AG09319 (cell line): ENCODE data around the gene UBXN6.

Experiments used
- DNase-seq: peaks from one replicate; pipeline ENCODE4 v3.0.0-alpha.2; 2010; ENCODE audit warnings: low read depth; ENCODE audit errors: extremely low read depth
- TF ChIP-seq, protein P1 (sequence below): IDR thresholded peaks from 2 replicates; pipeline ENCODE4 v1.5.1; 2011; ENCODE audit warnings: low read depth, mild to moderate bottlenecking, inconsistent platforms, low read length, moderate library complexity

UBXN6 gene

DNA sequence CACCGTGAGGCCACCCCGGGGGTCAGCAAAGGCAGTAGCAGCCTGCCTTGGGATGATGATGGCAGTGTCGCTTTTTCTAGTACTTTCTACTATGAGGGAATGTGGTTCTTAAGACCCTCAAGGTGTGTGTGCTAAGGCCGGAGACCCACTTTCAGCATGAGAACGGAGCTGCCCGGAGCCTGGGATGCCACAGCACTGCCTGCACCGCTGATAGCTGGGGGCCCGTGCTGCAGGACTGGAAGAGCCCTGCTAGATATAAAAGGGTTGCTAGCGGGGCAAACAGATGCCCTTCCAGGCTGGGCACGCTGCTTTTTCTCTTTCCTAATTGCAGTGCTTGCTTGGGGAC, 46.2 kb upstream of the UBXN6 start:
- TF ChIP-seq, protein P1, sequence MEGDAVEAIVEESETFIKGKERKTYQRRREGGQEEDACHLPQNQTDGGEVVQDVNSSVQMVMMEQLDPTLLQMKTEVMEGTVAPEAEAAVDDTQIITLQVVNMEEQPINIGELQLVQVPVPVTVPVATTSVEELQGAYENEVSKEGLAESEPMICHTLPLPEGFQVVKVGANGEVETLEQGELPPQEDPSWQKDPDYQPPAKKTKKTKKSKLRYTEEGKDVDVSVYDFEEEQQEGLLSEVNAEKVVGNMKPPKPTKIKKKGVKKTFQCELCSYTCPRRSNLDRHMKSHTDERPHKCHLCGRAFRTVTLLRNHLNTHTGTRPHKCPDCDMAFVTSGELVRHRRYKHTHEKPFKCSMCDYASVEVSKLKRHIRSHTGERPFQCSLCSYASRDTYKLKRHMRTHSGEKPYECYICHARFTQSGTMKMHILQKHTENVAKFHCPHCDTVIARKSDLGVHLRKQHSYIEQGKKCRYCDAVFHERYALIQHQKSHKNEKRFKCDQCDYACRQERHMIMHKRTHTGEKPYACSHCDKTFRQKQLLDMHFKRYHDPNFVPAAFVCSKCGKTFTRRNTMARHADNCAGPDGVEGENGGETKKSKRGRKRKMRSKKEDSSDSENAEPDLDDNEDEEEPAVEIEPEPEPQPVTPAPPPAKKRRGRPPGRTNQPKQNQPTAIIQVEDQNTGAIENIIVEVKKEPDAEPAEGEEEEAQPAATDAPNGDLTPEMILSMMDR: no peak
- no peak for DNase-seq

- TF ChIP-seq, protein P1: no peak
- DNase-seq: no peak
These were observed 45.7 kb upstream of the UBXN6 start for GRCh38 chr19:4503132-4503824.

- no peak for DNase-seq
- TF ChIP-seq, protein P1: no peak
These were observed 44.9 kb upstream of the UBXN6 start for GRCh38 chr19:4502282-4503131.

GRCh38 chr19:4501691-4502090, 44.1 kb upstream of the UBXN6 start:
- DNase-seq: no peak
- TF ChIP-seq, protein P1: no peak

GRCh38 chr19:4500841-4501591, 43.4 kb upstream of the UBXN6 start:
- TF ChIP-seq, protein P1: no peak
- no peak for DNase-seq

DNA sequence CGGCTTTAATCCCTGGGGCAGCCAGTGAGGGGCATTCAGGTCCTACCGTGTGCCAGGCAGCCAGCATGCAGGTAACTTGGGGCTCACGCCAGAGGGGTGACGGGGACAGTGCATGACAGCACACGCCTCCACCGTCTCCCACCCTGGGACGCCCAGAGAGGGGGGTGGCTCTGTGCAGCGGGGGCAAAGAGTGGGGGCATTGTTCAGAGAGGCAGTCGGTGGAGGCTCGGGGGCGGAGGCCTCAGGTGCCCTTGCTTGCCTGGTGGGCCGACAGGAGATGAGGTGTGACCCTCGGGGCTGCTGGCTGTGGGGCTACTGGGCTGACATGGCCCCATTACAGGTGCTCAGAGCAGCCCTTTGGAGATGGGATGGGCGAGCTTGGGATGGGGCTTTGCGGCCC, 42.3 kb upstream of the UBXN6 start:
- no peak for DNase-seq
- TF ChIP-seq, protein P1: no peak

- TF ChIP-seq, protein P1: no peak
These were observed 41.7 kb upstream of the UBXN6 start for GRCh38 chr19:4499318-4499717.

More at GRCh38 chr19:4499318-4499717, 41.7 kb upstream of the UBXN6 start:
- DNase-seq: no peak
